Uterus (tissue), 2 donors: ENCODE results near the gene IFT57.

Experiments used
- CTCF ChIP-seq, 4 experiments: fragments of 200-600 bp in 2 of 4; fragments of 450-650 bp in 2 of 4; sonication (generic) in 2 of 4; IDR thresholded peaks; one replicate each; pipeline ENCODE4 v1.5.1; 2016 to 2019; ENCODE audit warnings: antibody characterized with exemption in 4 of 4, mild to moderate bottlenecking in 2 of 4, moderate library complexity in 1 of 4
- POLR2A ChIP-seq, 2 donors: fragments of 450-650 bp; IDR thresholded peaks; one replicate each; pipeline ENCODE4 v1.6.1; 2016; ENCODE audit warnings: antibody characterized with exemption in 2 of 2, mild to moderate bottlenecking in 1 of 2, moderate library complexity in 1 of 2

GRCh38 chr3:108209579-108209978 lies 12.6 kb downstream of the IFT57 start:
- TF ChIP-seq CTCF (IDR thresholded peaks at IDR 0.05) (no peak), POLR2A (IDR thresholded peaks at IDR 0.05) (no peak)
